Measurements from ENCODE around the gene RLN1.
"Not testable (repeated sequence)": the region's sequence is repeated elsewhere in the genome, so short reads cannot be mapped to it uniquely, and the experiment has no call there.

RLN1 gene

GRCh38 chr9:5326187-5326586, 13.5 kb downstream of the RLN1 start:
- DNase-seq (ENCODE audit: low spot score), result no peak

- DNase-seq (ENCODE audit: low spot score), result not testable (repeated sequence)
These were observed 18.1 kb downstream of the RLN1 start for GRCh38 chr9:5321601-5322000.

- DNase-seq (ENCODE audit: low spot score), result no peak
These were observed 18.6 kb downstream of the RLN1 start for GRCh38 chr9:5321058-5321457.

GRCh38 chr9:5316406-5316805, 23.3 kb downstream of the RLN1 start:
- not testable (repeated sequence) for DNase-seq (ENCODE audit: low spot score)

GRCh38 chr9:5315187-5315923, 24.3 kb downstream of the RLN1 start:
- DNase-seq (ENCODE audit: low spot score), result no peak

- no peak for DNase-seq (ENCODE audit: low spot score)
These were observed 28.8 kb downstream of the RLN1 start for GRCh38 chr9:5310851-5311250.

GRCh38 chr9:5305741-5306140, 33.9 kb downstream of the RLN1 start:
- no peak for DNase-seq (ENCODE audit: low spot score)

- peak; percentile 11 for DNase-seq (ENCODE audit: low spot score)
These were observed 35.6 kb downstream of the RLN1 start, which contains the start of gene RLN2 for GRCh38 chr9:5303840-5304795. TSS of gene RLN2 (minus strand) at chr9:5304716. CDS start at chr9:5304580, 136 bp downstream.

- no peak for DNase-seq (ENCODE audit: low spot score)
These were observed 38.1 kb downstream of the RLN1 start for GRCh38 chr9:5301544-5301943.

GRCh38 chr9:5292141-5292540, 47.5 kb downstream of the RLN1 start:
- no peak for DNase-seq (ENCODE audit: low spot score)

GRCh38 chr9:5288591-5288990, 51.1 kb downstream of the RLN1 start:
- DNase-seq (ENCODE audit: low spot score), result no peak

- DNase-seq (ENCODE audit: low spot score), result no peak
These were observed 53.4 kb downstream of the RLN1 start for GRCh38 chr9:5286262-5286661.

Small RNA genes within 50 kb of the gene (small RNA-seq; reads per million reads assigned to genes)
- gene AL135786.1 (0 reads per million in 2 experiments), gene HMGN2P31 (0 reads per million in 2 experiments)

Data from SK-N-DZ (cell line).